PC-9 (cell line): Measurements from ENCODE around the gene POU6F2. TPM values are rescaled to one million over a fixed set of nuclear protein-coding genes. Genes with fewer than 3 reads are reported as not detected.

Experiments used
- BruUV-seq: library from RNA; stranded (reverse); fragments of 400-500 nt; replicated peaks from 2 replicates; lab custom pipeline; 2021; lab: Mats Ljungman, UMichigan
- CTCF ChIA-PET: fragments of 300-600 bp; sonication (Branson Sonifier 250); formaldehyde crosslinking; loops from one replicate; lab custom pipeline; 2022; ENCODE audit warnings: antibody characterized with exemption; lab: Charles Lee
- POLR2A ChIA-PET: fragments of 300-600 bp; sonication (Branson Sonifier 250); formaldehyde crosslinking; loops from one replicate; lab custom pipeline; 2022; ENCODE audit warnings: antibody characterized with exemption; ENCODE audit not compliant: unreplicated experiment; lab: Charles Lee
- DNase-seq, 2 experiments: peaks; one replicate each; pipeline versions ENCODE4 v3.0.0 to v3.0.0-alpha.2; 2015 to 2022; ENCODE audit warnings: mixed read lengths in 1 of 2
- H2AFZ ChIP-seq: fragments of 200-600 bp; sonication (generic); 2 replicates; pipeline ENCODE4 v1.8.1; 2017; ENCODE audit warnings: antibody characterized with exemption
- H3F3A ChIP-seq: fragments of 200-600 bp; sonication (generic); 2 replicates; pipeline ENCODE4 v1.8.1; 2017; ENCODE audit warnings: antibody characterized with exemption, mild to moderate bottlenecking, low read depth; ENCODE audit not compliant: insufficient read depth
- H3K27ac ChIP-seq: fragments of 200-600 bp; sonication (generic); 2 replicates; pipeline ENCODE4 v1.6.1; 2016; ENCODE audit warnings: mixed run types
- H3K27me3 ChIP-seq: fragments of 200-600 bp; sonication (generic); 2 replicates; pipeline ENCODE4 v1.6.1; 2016; ENCODE audit warnings: low read depth, mixed run types; ENCODE audit not compliant: insufficient read depth
- H3K36me3 ChIP-seq: fragments of 200-600 bp; sonication (generic); 2 replicates; pipeline ENCODE4 v1.6.1; 2016; ENCODE audit warnings: low read depth, mixed run types
- H3K4me1 ChIP-seq: fragments of 200-600 bp; sonication (generic); replicated peaks from 2 replicates; pipeline ENCODE4 v1.6.1; 2016; ENCODE audit warnings: mixed run types; ENCODE audit not compliant: insufficient read depth
- H3K4me2 ChIP-seq: fragments of 200-600 bp; sonication (generic); 2 replicates; pipeline ENCODE4 v1.6.1; 2017; ENCODE audit warnings: mixed run types
- H3K4me3 ChIP-seq: fragments of 200-600 bp; sonication (generic); 2 replicates; pipeline ENCODE4 v1.6.1; 2016; ENCODE audit warnings: mixed run types
- H3K79me2 ChIP-seq: fragments of 200-600 bp; sonication (generic); 2 replicates; pipeline ENCODE4 v1.6.1; 2017; ENCODE audit warnings: low read depth, mixed run types
- H3K9me2 ChIP-seq: fragments of 200-600 bp; sonication (generic); 2 replicates; pipeline ENCODE4 v1.8.1; 2017; ENCODE audit warnings: mild to moderate bottlenecking; ENCODE audit not compliant: insufficient read depth
- H3K9me3 ChIP-seq: fragments of 200-600 bp; sonication (generic); 2 replicates; pipeline ENCODE4 v1.8.1; 2016; ENCODE audit warnings: low read depth; ENCODE audit not compliant: insufficient read depth
- H4K20me1 ChIP-seq: fragments of 200-600 bp; sonication (generic); 2 replicates; pipeline ENCODE4 v1.8.1; 2017; ENCODE audit not compliant: insufficient read depth
- CTCF ChIP-seq: fragments of 200-600 bp; sonication (generic); conservative IDR thresholded peaks from 2 replicates; pipeline ENCODE4 v1.6.1; 2017; ENCODE audit warnings: mixed run types, antibody characterized with exemption, mild to moderate bottlenecking, moderate library complexity
- EZH2 ChIP-seq: fragments of 200-600 bp; sonication (generic); IDR thresholded peaks from 2 replicates; pipeline ENCODE4 v1.8.0; 2017; ENCODE audit warnings: antibody characterized with exemption, low read depth
- intact Hi-C: fragments of 100-400 bp; cut with micrococcal nuclease; formaldehyde crosslinking; loops from one replicate; pipeline ENCODE4 v1.10.0; 2022; ENCODE audit not compliant: unreplicated experiment
- total RNA-seq: library from RNA; stranded (reverse); gene quantifications from 2 replicates; pipeline ENCODE4 v1.2.3, GENCODE V29; 2021

Gene POU6F2
- total RNA-seq, 1 experiment from 2014 or later: not detected

- no peaks in the 10 kb centered on the region for H3K36me3 ChIP-seq
- ChIA-PET POLR2A (no interaction called here), CTCF (no interaction called here)
- H3K4me3 ChIP-seq: no peak overlapping the region
- H3K27me3 ChIP-seq: peaks cover 56% of the 10 kb centered on the region
- H2AFZ ChIP-seq: no peak overlapping the region
- no peak for DNase-seq
- H3K9me3 ChIP-seq: no peaks in the 10 kb centered on the region
- H3K4me1 ChIP-seq: no peaks in the 10 kb centered on the region
- H3K4me2 ChIP-seq: no peak overlapping the region
- intact Hi-C loops: no loop called here
- TF ChIP-seq EZH2 (no peak), CTCF (no peak)
- no peaks in the 10 kb centered on the region for H4K20me1 ChIP-seq
- no TSS peak for BruUV-seq
- H3K79me2 ChIP-seq: no peaks in the 10 kb centered on the region
- no peak overlapping the region for H3K27ac ChIP-seq
- no peaks in the 10 kb centered on the region for H3F3A ChIP-seq
- H3K9me2 ChIP-seq: no peaks in the 10 kb centered on the region
These were observed 220.1 kb downstream of the POU6F2 start for GRCh38 chr7:39197831-39198230.

- no peak overlapping the region for H2AFZ ChIP-seq
- H3K36me3 ChIP-seq: no peaks in the 10 kb centered on the region
- no peak for DNase-seq
- ChIA-PET CTCF (no interaction called here), POLR2A (no interaction called here)
- H3K27ac ChIP-seq: no peak overlapping the region
- H3K4me1 ChIP-seq: no peaks in the 10 kb centered on the region
- no peaks in the 10 kb centered on the region for H3F3A ChIP-seq
- intact Hi-C loops: no loop called here
- no peak overlapping the region for H3K4me2 ChIP-seq
- TF ChIP-seq CTCF (no peak), EZH2 (no peak)
- H3K79me2 ChIP-seq: no peaks in the 10 kb centered on the region
- no peaks in the 10 kb centered on the region for H4K20me1 ChIP-seq
- no TSS peak for BruUV-seq
- H3K4me3 ChIP-seq: no peak overlapping the region
- H3K9me3 ChIP-seq: no peaks in the 10 kb centered on the region
- peaks cover 56% of the 10 kb centered on the region for H3K27me3 ChIP-seq
- no peaks in the 10 kb centered on the region for H3K9me2 ChIP-seq
These were observed 220.8 kb downstream of the POU6F2 start for GRCh38 chr7:39198556-39198955.

GRCh38 chr7:39199006-39199405 is 221.3 kb downstream of the POU6F2 start:
- CTCF ChIA-PET: no interaction called here
- H4K20me1 ChIP-seq: no peaks in the 10 kb centered on the region

More at GRCh38 chr7:39199006-39199405, 221.3 kb downstream of the POU6F2 start:
- Histone ChIP-seq H3K79me2 (no peaks in the 10 kb centered on the region), H3K9me3 (no peaks in the 10 kb centered on the region), H3K9me2 (no peaks in the 10 kb centered on the region), H3F3A (no peaks in the 10 kb centered on the region), H3K4me1 (no peaks in the 10 kb centered on the region), H2AFZ (no peak overlapping the region), H3K36me3 (no peaks in the 10 kb centered on the region), H3K4me2 (no peak overlapping the region), H3K27ac (no peak overlapping the region), H3K4me3 (no peak overlapping the region), H3K27me3 (peaks cover 56% of the 10 kb centered on the region)
- TF ChIP-seq EZH2: no peak
- no peak for TF ChIP-seq CTCF
- POLR2A ChIA-PET: no interaction called here
- no TSS peak for BruUV-seq
- intact Hi-C loops: no loop called here
- DNase-seq: no peak
